Caco-2 (cell line): ENCODE data around the gene RANGAP1. TPM values are rescaled to one million over a fixed set of nuclear protein-coding genes. Genes with fewer than 3 reads are reported as not detected.

Experiments
- BruUV-seq: library from RNA; stranded (reverse); fragments of 400-500 nt; replicated peaks from 2 replicates; lab custom pipeline; 2021; lab: Mats Ljungman, UMichigan
- CTCF ChIA-PET: fragments of 300-600 bp; sonication (Branson Sonifier 250); formaldehyde crosslinking; loops from one replicate; lab custom pipeline; 2022; ENCODE audit warnings: antibody characterized with exemption; lab: Charles Lee
- POLR2A ChIA-PET: fragments of 300-600 bp; sonication (Branson Sonifier 250); formaldehyde crosslinking; loops from one replicate; lab custom pipeline; 2022; ENCODE audit warnings: antibody characterized with exemption; lab: Charles Lee
- DNase-seq, 2 experiments: peaks; one replicate each; pipeline versions ENCODE4 v3.0.0 to v3.0.0-alpha.2; 2020 to 2022
- H3K27me3 ChIP-seq: replicated peaks from 2 replicates; pipeline ENCODE4 v1.6.0; 2011; ENCODE audit warnings: low read length; ENCODE audit not compliant: control insufficient read depth, insufficient read depth
- H3K36me3 ChIP-seq: 2 replicates; pipeline ENCODE4 v1.5.1; 2011; ENCODE audit warnings: low read length; ENCODE audit not compliant: control insufficient read depth, insufficient read depth
- H3K4me1 ChIP-seq: fragments of 250-450 bp; sonication (Bioruptor Pico); 2 replicates; pipeline ENCODE4 v1.5.1; 2020; ENCODE audit warnings: mild to moderate bottlenecking
- H3K4me3 ChIP-seq: 2 replicates; pipeline ENCODE4 v1.5.1; 2011; ENCODE audit warnings: low read depth, mild to moderate bottlenecking, control low read depth, low read length
- H3K9me3 ChIP-seq: fragments of 250-450 bp; sonication (Bioruptor Pico); 2 replicates; pipeline ENCODE4 v1.5.1; 2020; ENCODE audit warnings: mild to moderate bottlenecking, moderate library complexity
- H3K27ac Mint-ChIP-seq: one replicate; pipeline ENCODE4 v1.8.0; 2022; ENCODE audit warnings: mixed read lengths; ENCODE audit not compliant: unreplicated experiment
- H3K27me3 Mint-ChIP-seq: one replicate; pipeline ENCODE4 v1.8.0; 2022; ENCODE audit warnings: mixed read lengths; ENCODE audit not compliant: insufficient read depth, unreplicated experiment
- H3K36me3 Mint-ChIP-seq: one replicate; pipeline ENCODE4 v1.8.0; 2022; ENCODE audit warnings: mild to moderate bottlenecking, mixed read lengths; ENCODE audit not compliant: insufficient read depth, unreplicated experiment
- H3K4me1 Mint-ChIP-seq: one replicate; pipeline ENCODE4 v1.8.0; 2022; ENCODE audit warnings: low read depth, mixed read lengths; ENCODE audit not compliant: unreplicated experiment
- H3K4me3 Mint-ChIP-seq: one replicate; pipeline ENCODE4 v1.8.0; 2022; ENCODE audit warnings: mild to moderate bottlenecking, moderate library complexity, mixed read lengths; ENCODE audit not compliant: unreplicated experiment
- H3K9me3 Mint-ChIP-seq: one replicate; pipeline ENCODE4 v1.8.0; 2022; ENCODE audit warnings: mixed read lengths; ENCODE audit not compliant: unreplicated experiment
- intact Hi-C: fragments of 100-400 bp; cut with micrococcal nuclease; formaldehyde crosslinking; loops from one replicate; pipeline ENCODE4 v1.10.0; 2022; ENCODE audit not compliant: unreplicated experiment
- total RNA-seq: library from RNA; stranded (reverse); gene quantifications from 2 replicates; pipeline ENCODE4 v1.2.3, GENCODE V29; 2022
- TF ChIP-seq, protein P1 (sequence below), 2 experiments: fragments of 200-600 bp in 1 of 2; IDR thresholded peaks; 1 replicate in 1 of 2; 2 replicates in 1 of 2; pipeline versions ENCODE4 v1.5.1 to v1.8.0; 2011 to 2022; ENCODE audit warnings: antibody characterized with exemption in 1 of 2, control low read depth in 1 of 2, inconsistent platforms in 1 of 2, low read depth in 1 of 2, low read length in 1 of 2, mild to moderate bottlenecking in 1 of 2, moderate library complexity in 1 of 2; ENCODE audit not compliant: insufficient read depth in 1 of 2, severe bottlenecking in 1 of 2, unreplicated experiment in 1 of 2

RANGAP1 gene
- total RNA-seq, 1 experiment from 2014 or later: 106 TPM

DNA sequence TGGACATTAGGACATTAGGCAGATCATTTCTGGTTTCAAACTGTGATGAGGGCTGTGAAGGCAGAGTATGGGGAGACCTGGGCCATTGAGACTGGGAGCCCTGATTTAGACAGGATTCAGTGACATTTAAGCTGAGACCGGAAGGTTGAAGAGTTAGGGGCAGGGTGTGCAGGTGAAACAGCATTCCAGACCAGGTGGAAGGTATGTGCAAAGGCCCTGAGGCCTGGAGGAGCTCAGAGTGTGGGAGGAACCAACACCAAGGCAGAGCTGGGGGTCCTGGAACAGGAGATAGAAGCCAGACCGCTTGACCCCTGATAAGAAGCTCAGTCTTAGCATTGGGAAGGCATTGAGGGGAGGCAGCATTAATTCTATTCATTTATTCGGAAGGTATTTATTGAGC lies 47.8 kb upstream of the RANGAP1 start:
- CTCF ChIA-PET: no interaction called here
- POLR2A ChIA-PET: interaction anchor here (0.5 kb wide), 1 partner anchor 204 kb away, joined by 3 read pairs; no protein-coding TSS in a partner anchor
- H3K4me3 ChIP-seq: no peak overlapping the region
- H3K36me3 ChIP-seq: no peaks in the 10 kb centered on the region; the same call in 1 of the 2 replicates
- H3K9me3 ChIP-seq: no peaks in the 10 kb centered on the region
- H3K27me3 Mint-ChIP-seq: no peaks in the 10 kb centered on the region
- DNase-seq: no peak
- no peaks in the 10 kb centered on the region for H3K27me3 ChIP-seq
- H3K4me1 Mint-ChIP-seq: no peaks in the 10 kb centered on the region
- H3K4me3 Mint-ChIP-seq: no peak overlapping the region
- intact Hi-C loops: no loop called here
- no TSS peak for BruUV-seq
- H3K27ac Mint-ChIP-seq: no peak overlapping the region
- TF ChIP-seq, protein P1, sequence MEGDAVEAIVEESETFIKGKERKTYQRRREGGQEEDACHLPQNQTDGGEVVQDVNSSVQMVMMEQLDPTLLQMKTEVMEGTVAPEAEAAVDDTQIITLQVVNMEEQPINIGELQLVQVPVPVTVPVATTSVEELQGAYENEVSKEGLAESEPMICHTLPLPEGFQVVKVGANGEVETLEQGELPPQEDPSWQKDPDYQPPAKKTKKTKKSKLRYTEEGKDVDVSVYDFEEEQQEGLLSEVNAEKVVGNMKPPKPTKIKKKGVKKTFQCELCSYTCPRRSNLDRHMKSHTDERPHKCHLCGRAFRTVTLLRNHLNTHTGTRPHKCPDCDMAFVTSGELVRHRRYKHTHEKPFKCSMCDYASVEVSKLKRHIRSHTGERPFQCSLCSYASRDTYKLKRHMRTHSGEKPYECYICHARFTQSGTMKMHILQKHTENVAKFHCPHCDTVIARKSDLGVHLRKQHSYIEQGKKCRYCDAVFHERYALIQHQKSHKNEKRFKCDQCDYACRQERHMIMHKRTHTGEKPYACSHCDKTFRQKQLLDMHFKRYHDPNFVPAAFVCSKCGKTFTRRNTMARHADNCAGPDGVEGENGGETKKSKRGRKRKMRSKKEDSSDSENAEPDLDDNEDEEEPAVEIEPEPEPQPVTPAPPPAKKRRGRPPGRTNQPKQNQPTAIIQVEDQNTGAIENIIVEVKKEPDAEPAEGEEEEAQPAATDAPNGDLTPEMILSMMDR (IDR thresholded peaks at IDR 0.05; ENCODE audit: insufficient read depth in 1 of 2, low read depth in 1 of 2, low read length in 1 of 2, severe bottlenecking in 1 of 2, unreplicated experiment in 1 of 2): no peak
- H3K4me1 ChIP-seq: no peaks in the 10 kb centered on the region
- H3K36me3 Mint-ChIP-seq: peaks cover 29% of the 10 kb centered on the region
- no peaks in the 10 kb centered on the region for H3K9me3 Mint-ChIP-seq

- Histone ChIP-seq H3K4me3 (no peak overlapping the region), H3K4me1 (no peaks in the 10 kb centered on the region), H3K9me3 (no peaks in the 10 kb centered on the region), H3K36me3 (no peaks in the 10 kb centered on the region), H3K27me3 (no peaks in the 10 kb centered on the region)
- Mint-ChIP-seq H3K9me3 (no peaks in the 10 kb centered on the region), H3K36me3 (peaks cover 38% of the 10 kb centered on the region), H3K27ac (no peak overlapping the region), H3K4me3 (no peak overlapping the region), H3K27me3 (no peaks in the 10 kb centered on the region), H3K4me1 (no peaks in the 10 kb centered on the region)
- TF ChIP-seq, protein P1 (IDR thresholded peaks at IDR 0.05; ENCODE audit: insufficient read depth in 1 of 2, low read depth in 1 of 2, low read length in 1 of 2, severe bottlenecking in 1 of 2, unreplicated experiment in 1 of 2): no peak
- DNase-seq: no peak
- CTCF ChIA-PET: no interaction called here
- BruUV-seq: no TSS peak
- POLR2A ChIA-PET: no interaction called here
- intact Hi-C loops: no loop called here
These were observed 46.4 kb upstream of the RANGAP1 start for GRCh38 chr22:41332217-41332939.

DNA sequence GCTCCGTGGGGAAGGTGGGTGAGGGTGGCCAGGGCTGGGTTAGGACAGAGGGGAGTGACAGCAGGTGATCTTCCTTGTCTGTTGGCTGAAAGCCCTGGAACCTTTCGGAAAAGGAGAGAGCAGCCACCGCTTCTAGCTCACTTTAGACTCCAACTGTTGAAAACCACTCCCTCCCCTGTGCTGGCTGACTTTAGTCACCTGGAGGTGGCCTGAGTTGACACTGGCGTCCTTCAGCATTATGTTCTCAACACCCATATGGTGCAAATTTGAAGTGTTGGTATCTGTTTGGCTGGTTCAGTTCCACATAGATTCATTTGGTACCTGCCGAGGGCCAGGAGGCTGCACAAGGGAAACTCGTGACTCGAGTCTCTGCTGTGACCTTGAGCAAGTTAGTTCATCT lies 44.2 kb upstream of the RANGAP1 start:
- TF ChIP-seq, protein P1 (IDR thresholded peaks at IDR 0.05; ENCODE audit: insufficient read depth in 1 of 2, low read depth in 1 of 2, low read length in 1 of 2, severe bottlenecking in 1 of 2, unreplicated experiment in 1 of 2): no peak
- H3K9me3 Mint-ChIP-seq: no peaks in the 10 kb centered on the region
- Histone ChIP-seq H3K36me3 (peaks cover 2% of the 10 kb centered on the region; the same call in 1 of the 2 replicates), H3K9me3 (no peaks in the 10 kb centered on the region), H3K27me3 (no peaks in the 10 kb centered on the region), H3K4me1 (no peaks in the 10 kb centered on the region), H3K4me3 (no peak overlapping the region)
- no peaks in the 10 kb centered on the region for H3K27me3 Mint-ChIP-seq
- BruUV-seq: no TSS peak
- POLR2A ChIA-PET: no interaction called here
- no peak overlapping the region for H3K4me3 Mint-ChIP-seq
- intact Hi-C loops: no loop called here
- H3K36me3 Mint-ChIP-seq: peaks cover 46% of the 10 kb centered on the region
- DNase-seq: no peak
- no peaks in the 10 kb centered on the region for H3K4me1 Mint-ChIP-seq
- no peak overlapping the region for H3K27ac Mint-ChIP-seq
- CTCF ChIA-PET: no interaction called here
